Fibroblast of the aortic adventitia (primary cell): ENCODE data around the gene CPED1. TPM values are rescaled to one million over a fixed set of nuclear protein-coding genes. Genes with fewer than 3 reads are reported as not detected.

ENCODE experiments used
- DNase-seq: peaks from one replicate; pipeline ENCODE4 v3.0.0-alpha.2; 2010; ENCODE audit warnings: low read depth
- H3K4me3 ChIP-seq: 2 replicates; pipeline ENCODE4 v1.5.1; 2011; ENCODE audit warnings: low read depth, mild to moderate bottlenecking, control low read depth, low read length, moderate library complexity
- total RNA-seq: library from RNA; depleted of rRNA; stranded (reverse); fragments of >200 nt; gene quantifications from 2 replicates; pipeline ENCODE4 v1.2.3, GENCODE V29; 2012; ENCODE audit warnings: low replicate concordance
- TF ChIP-seq, protein P1 (sequence below): IDR thresholded peaks from 2 replicates; pipeline ENCODE4 v1.5.1; 2011; ENCODE audit warnings: mild to moderate bottlenecking, low read length, control low read depth, inconsistent platforms; ENCODE audit not compliant: insufficient read depth

Gene CPED1
- total RNA-seq, 1 donor = 119 TPM

DNA sequence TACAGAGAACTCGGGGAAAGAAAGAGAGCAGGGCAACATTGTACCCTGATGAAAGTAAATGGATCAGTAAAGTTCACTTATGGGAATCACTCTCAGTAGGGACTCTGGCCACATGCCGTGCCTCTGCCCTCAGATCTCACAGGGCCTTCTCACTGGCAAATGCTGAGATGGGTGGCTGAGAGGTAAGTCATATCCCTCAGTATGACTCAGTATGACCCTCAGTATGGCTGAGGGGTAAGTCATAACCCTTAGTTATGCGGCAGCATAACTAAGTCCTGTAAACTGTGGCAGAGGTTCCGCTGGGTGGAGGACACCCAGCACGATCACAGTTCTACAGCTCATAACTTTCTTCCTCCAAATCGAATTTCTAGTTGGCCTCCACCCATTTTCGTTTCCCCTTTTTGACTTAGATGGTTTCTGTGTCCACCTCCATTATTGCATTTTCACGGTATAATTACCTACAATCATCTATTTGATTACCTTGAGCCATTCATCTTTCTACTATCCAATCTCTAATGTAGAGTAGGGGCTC, 313.8 kb downstream of the CPED1 start:
- DNase-seq = no peak
- TF ChIP-seq, protein P1, sequence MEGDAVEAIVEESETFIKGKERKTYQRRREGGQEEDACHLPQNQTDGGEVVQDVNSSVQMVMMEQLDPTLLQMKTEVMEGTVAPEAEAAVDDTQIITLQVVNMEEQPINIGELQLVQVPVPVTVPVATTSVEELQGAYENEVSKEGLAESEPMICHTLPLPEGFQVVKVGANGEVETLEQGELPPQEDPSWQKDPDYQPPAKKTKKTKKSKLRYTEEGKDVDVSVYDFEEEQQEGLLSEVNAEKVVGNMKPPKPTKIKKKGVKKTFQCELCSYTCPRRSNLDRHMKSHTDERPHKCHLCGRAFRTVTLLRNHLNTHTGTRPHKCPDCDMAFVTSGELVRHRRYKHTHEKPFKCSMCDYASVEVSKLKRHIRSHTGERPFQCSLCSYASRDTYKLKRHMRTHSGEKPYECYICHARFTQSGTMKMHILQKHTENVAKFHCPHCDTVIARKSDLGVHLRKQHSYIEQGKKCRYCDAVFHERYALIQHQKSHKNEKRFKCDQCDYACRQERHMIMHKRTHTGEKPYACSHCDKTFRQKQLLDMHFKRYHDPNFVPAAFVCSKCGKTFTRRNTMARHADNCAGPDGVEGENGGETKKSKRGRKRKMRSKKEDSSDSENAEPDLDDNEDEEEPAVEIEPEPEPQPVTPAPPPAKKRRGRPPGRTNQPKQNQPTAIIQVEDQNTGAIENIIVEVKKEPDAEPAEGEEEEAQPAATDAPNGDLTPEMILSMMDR = no peak
- no peak overlapping the region for H3K4me3 ChIP-seq

DNA sequence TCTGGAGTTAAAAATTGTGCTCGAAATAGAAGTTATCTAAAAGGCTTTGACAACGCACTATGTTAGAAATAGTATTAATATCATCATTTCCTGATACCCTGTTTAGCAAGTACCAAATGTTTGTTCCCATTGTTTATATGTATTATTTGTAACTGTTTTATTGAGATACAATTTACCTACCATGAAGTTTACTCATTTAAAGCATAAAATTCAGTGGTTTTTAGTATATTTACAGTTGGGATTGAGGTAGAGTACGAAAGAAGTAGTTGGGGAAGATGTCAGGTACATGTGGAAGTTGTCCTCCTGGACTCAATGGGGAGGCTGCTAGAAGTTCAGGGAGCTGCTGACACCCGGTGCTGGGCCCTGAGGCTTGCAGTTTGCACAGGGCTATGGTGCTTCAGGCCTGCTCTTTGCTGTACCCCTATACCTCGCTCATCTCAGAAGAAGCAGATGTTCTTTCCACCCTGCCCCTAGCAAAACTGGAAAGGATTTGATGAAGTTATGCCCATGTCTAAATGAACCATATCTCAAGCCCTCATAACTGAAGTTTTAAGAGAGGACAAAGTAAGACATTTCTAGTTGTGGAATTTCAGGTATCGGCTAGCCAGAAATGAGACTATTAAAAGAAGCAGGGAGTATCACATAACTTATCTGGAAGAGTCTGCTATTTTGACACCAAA, 315.1 kb downstream of the CPED1 start:
- no peak overlapping the region for H3K4me3 ChIP-seq
- TF ChIP-seq, protein P1 = no peak
- DNase-seq = no peak

DNA sequence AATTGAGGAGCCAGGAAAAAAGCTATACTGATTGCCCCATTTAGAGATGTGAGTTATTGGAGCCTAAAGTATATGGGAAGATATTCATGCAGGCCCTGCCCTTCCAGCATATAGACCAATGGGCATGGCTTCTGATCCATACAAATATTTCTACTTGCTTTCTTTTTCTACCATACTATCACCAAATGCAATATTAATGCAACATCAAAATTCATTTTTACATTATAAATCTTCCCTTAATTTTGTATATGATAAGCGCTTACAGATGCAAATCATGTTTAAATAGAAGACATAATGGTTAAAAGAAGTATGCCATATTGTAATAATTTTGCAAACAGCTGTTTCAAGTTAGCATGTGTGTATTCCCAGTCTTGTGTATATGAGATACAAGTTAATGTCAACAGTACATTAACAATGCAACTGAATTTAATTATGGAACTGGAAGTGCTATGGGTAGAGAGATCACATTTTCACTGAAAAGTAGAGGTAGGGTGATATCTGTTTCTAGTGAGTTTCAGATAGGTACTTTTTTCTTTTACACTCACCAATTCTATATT, 315.7 kb downstream of the CPED1 start:
- TF ChIP-seq, protein P1 = no peak
- no peak overlapping the region for H3K4me3 ChIP-seq
- no peak for DNase-seq

DNA sequence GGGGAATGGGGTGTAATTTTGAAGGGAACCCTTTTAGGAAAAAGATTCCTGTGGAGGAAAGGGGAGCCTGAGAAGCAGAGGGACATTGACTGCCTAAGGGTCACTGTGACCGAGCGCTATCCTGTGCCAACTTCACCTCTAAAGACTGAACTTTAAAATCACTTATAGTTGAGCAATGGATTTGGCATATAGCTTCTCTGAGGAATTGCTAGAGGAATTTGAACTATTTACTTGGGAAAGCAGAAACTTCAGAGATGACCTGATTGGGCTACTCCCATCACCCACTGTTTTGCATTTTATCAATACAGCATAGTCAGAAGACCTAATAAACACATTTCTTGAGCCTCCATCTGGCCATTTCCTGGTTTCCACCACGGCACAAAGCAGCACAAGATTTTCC, 316.6 kb downstream of the CPED1 start:
- peak; percentile 50 for DNase-seq
- H3K4me3 ChIP-seq = no peak overlapping the region
- TF ChIP-seq, protein P1 = no peak

GRCh38 chr7:121306565-121306964, 318.1 kb downstream of the CPED1 start:
- TF ChIP-seq, protein P1 = no peak

DNA sequence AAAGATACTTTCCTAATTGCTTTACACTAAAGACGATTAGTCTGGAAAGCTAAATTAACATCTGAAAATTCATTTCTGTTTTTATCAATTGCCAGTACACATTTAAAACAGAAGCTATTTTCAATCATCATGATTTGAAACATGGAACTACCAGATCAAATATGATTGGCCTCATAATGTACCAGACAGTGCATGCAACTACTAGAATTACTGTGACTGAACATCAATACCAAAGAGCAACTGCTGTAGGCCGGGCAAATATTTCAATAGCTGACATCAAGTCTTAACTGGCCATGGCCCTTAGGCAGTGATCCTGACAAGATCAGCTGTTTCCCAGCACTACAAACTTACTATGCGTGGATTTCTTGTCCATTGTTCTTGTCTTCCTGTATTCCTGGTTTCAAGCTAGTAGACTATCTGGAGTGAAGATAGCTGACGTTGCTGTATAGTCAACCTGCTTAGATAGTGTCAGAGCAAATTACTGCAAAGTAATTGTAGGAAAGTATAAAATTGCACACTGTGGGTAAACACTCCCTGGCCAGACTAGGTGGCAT, 318.6 kb downstream of the CPED1 start:
- no peak for DNase-seq
- no peak overlapping the region for H3K4me3 ChIP-seq
- TF ChIP-seq, protein P1 = no peak

More at GRCh38 chr7:121306565-121306964, 318.1 kb downstream of the CPED1 start:
- H3K4me3 ChIP-seq = no peak overlapping the region
- no peak for DNase-seq
